ENCODE results near the gene SEMA3D. TPM values are rescaled to one million over a fixed set of nuclear protein-coding genes. Genes with fewer than 3 reads are reported as not detected.
"Not testable (repeated sequence)": the region's sequence is repeated elsewhere in the genome, so short reads cannot be mapped to it uniquely, and the experiment has no call there.

The SEMA3D gene
- polyA plus RNA-seq, 4 donors, result 34.4 to 68.9 (median 51.3) TPM

DNA sequence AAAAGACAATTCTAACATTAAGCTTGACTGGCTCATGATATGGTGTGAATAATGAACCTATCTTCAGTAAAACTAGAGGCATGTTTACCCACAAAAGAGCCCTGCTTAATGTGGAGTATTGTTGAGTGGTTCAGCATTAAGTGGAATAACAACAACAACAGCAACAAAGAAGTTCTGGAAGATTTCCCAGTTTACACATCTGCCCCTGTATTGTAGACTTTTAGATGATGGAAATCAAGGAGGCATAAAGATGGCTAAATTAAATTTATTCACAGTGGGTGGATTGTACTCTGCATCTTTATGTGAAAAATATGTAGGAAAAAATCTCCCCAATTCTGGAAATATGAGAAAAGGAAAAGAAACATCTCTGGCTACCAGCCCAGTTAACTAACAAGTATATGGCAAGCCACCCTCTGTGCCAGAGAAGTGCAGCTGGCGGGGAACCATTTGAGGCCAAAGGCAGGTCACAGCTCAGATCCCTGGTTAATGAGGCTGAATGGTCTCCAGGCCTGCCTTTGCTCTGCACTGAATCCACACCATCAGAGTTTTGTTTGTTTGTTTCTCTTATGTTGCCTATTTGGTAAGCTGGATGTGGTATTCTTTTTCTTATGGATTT, 186.0 kb downstream of the SEMA3D start:
- no peak for DNase-seq (ENCODE audit: low read depth in 4 of 4, low spot score in 3 of 4)

DNA sequence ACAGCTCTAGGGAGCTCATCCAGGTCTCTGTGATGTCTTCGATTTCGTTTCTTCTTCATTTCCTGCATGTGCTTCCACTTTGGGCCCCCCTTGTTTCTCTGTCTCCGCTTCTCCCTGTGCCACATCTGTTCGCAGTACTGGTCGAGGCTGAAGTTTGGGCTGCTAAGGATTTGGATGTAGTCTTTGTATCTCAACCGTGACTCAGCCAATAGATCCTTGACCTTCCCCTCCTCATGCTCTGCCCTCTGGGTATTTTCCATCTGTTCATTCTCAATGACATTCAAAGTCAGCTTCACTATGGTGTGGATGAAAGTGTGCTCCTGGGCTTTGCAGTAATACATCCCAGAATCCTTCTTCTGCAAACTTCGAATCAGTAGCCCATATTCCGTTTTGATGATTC, 187.4 kb downstream of the SEMA3D start:
- no peak for DNase-seq (ENCODE audit: low read depth in 4 of 4, low spot score in 3 of 4)

DNA sequence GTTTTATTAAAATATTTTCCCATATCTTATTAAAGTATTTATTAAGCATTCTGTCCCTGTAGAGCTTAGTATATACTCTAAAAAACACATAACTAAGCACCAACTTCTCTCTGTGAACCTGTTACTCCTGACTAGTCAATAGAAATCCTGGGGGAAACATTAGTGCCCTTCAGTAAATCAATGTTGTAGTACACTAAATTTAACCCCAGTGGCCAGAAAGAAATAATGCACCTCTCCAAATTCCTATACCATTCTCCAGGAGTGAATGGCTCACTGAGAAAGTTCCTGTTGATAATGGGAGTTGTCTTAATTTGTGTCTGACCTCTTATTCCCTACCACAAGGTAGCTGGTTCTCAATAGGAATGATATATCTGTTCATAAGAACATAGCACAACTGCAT, 188.2 kb downstream of the SEMA3D start:
- no peak for DNase-seq (ENCODE audit: low read depth in 4 of 4, low spot score in 3 of 4)

DNA sequence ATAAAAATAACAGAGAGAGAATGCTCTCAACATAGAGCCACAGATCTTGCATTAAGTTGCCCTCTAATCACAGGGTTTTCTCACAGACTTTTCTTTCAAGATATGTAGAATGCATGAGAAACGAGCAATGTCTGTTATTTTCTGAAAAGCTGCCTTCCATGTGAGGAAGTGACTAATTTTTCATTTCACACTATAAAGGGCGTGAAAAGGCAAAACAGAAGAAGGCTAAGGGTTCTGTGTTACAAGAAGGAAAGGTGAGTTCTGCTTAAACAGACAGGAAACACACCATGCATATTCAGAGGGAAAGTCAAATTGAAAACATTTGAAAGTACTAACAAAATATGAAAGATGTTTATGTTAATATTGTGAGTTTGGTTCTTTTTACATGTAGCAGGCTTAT, 189.2 kb downstream of the SEMA3D start:
- no peak for DNase-seq (ENCODE audit: low read depth in 4 of 4, low spot score in 3 of 4)

DNA sequence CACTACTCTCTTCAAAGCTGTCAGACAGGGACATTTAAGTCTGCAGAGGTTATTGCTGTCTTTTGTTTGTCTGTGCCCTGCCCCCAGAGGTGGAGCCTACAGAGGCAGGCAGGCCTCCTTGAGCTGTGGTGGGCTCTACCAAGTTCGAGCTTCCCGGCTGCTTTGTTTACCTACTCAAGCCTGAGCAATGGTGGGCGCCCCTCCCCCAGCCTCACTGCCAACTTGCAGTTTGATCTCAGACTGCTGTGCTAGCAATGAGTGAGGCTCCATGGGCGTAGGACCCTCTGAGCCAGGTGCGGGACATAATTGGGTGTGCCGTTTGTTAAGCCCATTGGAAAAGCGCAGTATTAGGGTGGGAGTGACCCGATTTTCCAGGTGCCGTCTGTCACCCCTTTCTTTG, 193.9 kb downstream of the SEMA3D start:
- DNase-seq (ENCODE audit: low read depth in 4 of 4, low spot score in 3 of 4), result not testable (repeated sequence)

DNA sequence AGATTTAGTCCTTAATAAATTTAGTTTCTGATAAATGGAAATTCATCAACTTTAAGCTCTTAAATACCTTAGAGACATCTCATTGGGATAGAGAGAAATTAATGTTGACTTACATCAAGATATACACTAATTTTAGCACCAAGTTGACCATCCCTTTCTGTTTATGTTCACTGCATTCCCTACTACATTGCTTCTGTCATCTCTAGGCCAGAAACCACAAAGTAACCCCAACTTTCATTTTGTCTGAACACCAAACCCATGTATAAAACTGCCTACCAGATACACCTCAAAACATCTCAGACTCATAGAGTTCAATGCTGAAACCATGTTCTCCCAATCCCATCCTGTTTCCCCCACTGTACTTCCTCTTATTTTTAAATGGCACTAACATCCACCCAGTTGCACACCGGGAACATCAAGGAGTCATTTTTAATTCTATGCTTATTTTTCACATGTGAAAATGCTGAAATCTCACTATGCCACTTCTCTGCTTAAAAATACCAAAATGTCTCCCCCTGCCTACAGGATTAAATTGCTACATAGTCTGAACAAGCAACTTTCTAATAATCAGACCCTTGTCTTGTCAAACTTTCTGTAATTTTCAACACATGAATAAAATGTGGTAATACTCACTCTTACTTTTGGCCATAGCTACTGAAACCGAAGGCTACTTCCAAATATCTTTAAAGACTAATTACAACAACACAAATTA, 201.6 kb downstream of the SEMA3D start:
- DNase-seq (ENCODE audit: low read depth in 4 of 4, low spot score in 3 of 4), result no peak

DNA sequence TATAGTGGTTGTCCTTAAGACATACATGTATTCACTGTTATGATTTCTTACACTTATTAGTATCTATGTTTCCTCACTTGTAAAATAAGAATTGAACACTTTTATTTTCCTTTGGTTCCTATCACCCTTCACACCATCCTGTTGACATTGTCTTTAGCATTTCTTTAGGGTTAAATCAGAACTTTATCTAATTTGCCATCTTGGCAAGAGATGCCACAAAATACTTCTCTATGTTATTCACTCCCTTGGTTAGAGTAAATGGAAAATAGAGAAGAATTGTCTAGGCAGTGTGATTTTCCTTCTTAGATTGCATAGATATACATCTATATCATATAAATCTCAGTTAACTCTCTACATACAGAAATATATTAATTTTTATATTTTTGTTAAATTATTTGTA, 204.7 kb downstream of the SEMA3D start:
- no peak for DNase-seq (ENCODE audit: low read depth in 4 of 4, low spot score in 3 of 4)

DNA sequence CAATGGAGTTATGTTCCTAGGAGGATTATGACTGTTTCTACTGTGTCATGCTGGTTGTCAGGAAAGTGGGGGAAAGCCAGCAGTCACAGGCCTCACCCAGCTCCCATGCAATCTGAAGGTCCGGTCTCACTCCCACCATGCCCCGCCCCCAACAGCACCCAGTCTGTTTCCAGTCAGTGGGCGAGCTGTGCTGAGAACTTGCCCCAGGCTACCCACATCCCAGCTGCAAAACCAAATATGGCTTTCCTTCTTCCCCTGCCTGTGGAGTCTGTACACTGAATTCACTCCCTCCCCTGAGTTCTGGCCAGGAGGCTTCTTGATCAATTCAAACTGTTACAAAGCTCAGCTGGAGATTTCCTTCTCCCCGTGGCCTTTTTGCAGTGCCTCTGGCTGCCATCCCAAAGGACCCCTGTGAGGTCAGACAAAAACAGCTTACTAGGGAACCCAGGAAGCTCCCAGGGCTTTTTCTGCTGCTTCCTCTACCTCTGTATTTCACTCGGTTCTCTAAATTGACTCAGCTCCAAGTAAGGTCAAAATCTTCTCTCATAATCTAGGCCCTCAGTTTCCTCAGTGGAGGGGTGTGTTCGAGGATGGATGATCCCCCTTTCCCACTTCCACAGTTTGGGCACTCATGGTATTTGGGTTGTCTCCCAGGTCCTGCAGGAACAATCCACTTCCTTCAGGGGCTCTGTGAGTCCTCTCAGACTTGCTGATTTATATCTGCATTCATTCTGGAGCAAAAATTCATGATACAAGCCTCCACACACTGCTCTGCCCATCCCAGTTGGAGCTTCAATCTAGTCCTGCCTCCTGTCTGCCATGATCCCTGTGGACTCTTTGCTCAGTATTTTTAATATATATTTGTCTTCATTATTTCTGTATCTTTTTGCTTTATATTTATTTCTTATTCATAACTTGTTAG, 205.5 kb downstream of the SEMA3D start:
- no peak for DNase-seq (ENCODE audit: low read depth in 4 of 4, low spot score in 3 of 4)

DNA sequence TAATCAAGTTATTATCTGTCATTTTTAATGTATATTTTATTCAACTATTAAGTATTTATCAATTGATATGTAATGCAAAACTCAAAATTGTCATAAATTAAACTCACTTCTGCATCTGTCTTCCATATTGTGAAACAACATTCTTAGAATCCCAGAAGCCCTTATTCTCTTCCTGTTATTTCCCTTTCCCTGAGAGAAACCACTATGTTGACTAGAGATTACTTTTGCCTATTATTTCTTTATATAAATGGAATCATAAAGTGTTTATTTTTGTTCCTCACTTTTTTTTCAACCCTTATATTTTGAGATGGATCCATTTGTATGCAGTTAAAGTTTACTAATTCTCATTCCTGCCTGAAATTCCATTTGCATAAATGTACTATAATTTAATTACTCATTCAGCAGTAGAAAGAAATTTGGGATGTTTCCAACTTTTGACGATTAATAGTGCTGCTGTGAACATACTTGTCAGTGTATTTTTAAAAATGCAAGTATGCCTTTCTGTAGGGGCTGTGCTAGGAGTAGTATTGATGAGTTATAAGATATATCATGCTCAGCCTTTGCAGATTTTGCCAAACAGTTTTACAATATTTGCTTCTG, 211.2 kb downstream of the SEMA3D start:
- DNase-seq (ENCODE audit: low read depth in 4 of 4, low spot score in 3 of 4), result no peak

DNA sequence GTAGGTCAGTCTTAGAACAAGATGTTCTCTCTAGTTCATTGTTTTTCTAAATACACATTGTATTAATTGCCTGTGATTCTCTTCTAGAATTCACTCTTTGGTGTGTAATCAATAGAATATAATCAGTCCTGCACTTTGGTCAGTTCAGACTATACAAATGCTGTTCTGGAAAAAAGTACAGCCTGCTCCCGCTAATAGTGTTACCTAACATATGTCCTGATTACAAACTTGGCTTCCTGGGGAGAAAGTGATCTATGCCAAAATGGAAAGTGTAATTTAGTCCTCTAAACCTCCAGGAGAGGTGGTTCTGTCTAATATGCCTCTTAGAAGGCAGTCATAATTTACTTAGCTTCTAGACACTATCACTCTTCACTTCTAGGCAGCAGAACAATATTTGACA, 215.5 kb downstream of the SEMA3D start:
- no peak for DNase-seq (ENCODE audit: low read depth in 4 of 4, low spot score in 3 of 4)

DNA sequence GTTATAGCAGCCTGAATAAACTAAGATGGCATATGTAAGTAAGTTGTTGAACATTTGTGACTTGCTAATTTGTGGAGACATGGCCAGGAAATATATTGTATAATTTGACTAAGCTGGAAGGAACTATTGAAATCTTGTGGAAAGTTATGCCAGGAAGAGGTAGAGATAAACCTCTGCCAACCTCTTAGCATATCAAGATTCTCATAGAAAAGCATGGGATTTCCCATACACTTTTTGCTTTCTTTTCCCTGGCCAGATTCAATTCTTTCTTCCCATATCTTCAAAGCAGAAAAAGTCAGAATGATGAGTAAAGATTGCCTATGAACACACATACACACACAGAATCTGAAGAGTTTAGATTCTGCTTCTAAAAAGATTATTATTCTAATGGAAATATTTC, 216.2 kb downstream of the SEMA3D start:
- no peak for DNase-seq (ENCODE audit: low read depth in 4 of 4, low spot score in 3 of 4)

DNA sequence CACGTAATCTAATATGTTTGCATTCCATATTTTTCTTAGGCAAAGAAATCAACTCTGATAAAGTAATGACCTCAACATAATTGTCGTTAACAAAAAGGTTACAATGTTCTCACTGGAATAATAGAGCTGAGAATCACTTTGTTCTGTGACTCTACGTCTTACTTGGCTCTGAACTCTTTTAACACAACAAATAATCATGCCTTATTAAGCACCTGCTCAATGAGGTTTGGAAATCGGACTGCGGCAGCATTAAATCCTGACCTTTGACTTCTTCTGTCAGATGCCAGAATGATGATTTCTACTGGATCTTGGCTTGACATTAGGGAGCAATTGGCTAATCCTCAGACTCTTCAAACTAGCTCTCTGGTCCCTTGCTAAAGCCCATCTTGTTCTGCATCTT, 233.6 kb downstream of the SEMA3D start:
- no peak for DNase-seq (ENCODE audit: low read depth in 4 of 4, low spot score in 3 of 4)

DNA sequence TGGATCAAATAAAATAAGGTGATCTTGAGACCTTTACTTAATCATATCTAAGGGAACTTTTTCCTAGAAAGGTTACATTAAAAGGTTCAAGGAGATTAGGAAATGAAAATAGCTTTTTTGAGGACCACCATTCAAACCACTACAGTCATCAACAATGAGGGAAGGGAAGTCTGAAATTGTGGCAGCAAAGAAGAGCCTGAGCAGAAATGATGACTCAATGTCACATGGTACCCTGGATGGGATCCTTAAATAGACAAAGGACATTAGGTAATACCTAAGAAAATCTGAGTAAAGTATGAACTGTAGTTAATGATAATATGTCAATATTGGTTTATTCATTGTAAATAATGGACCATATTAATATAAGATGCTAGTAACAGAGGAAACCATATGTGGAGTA, 236.0 kb downstream of the SEMA3D start:
- DNase-seq (ENCODE audit: low read depth in 4 of 4, low spot score in 3 of 4), result no peak

DNA sequence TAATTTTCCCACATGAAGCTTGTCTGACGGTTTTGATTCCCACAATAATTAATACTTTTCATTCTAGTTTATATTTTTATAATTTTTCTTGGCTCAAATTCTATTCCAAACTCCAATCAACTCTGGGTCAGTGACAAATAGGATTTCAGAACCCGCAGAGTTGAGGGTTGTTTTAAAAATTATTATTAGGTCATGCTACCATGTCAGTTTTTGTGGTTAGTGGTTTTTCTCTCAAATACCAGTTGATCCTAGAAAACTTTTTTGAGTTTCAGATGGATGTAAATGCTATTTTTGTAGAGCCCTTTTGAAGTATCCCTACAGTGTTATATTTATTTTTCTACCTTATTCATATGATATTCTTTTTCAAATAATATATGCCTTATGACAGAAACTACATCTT, 237.4 kb downstream of the SEMA3D start:
- DNase-seq (ENCODE audit: low read depth in 4 of 4, low spot score in 3 of 4), result no peak

DNA sequence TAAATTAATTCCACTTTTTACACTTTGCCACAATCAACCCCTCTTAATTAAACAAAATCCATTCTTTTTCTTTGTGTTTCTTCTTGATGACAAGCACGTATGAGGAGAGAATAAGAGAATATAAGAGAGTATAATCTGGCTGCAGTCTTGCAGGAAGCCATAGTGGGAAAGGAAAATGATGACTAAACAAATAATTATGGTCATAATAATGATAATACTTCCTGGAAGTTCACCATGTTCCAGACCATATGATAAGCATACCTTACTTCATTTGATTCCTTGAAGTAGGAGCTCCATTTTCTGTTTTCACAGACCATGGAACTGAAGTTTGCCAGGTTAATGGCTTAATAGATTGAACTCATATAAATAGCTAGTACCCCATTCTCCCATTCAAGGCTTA, 237.8 kb downstream of the SEMA3D start:
- DNase-seq (ENCODE audit: low read depth in 4 of 4, low spot score in 3 of 4), result no peak

DNA sequence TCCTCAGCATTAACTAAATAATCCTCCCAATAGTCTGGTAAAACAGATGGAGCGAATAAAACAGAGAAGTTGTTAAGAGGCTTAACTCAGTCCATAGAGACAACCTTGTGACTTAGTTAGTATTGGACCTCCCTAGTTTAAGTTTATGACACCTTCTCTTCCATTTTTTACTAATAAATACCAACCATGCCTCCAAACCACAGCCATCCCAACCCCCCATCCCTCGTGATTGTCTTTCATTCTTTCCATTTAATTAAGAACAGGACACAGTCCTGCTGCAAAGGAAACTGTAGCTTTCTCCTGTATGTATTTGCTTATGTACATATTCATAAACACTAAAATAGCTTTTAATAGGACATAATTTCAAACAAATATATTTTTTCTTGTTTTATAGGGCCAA, 238.2 kb downstream of the SEMA3D start:
- no peak for DNase-seq (ENCODE audit: low read depth in 4 of 4, low spot score in 3 of 4)

DNA sequence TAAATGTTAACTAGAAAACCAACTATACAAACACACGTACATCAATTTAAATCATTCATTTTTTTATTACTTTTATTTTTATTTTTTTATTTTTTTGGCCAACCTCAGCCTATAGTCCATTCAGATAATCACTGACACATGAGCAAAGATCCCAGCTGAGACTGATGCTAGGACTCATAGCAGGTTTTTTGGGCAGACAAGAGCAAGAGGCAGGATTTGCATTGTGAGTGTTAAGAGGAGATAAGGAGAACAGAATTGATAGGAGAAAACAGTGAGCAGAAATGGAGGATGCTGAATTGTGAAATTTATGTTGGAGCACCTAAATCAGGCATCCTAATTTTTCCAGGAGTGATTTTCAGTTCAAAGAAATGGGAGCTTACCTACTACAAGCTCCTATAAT, 240.3 kb downstream of the SEMA3D start:
- no peak for DNase-seq (ENCODE audit: low read depth in 4 of 4, low spot score in 3 of 4)

Data from left renal pelvis (tissue), 4 donors.